Measurements from ENCODE around the gene ADAM12.

Gene ADAM12

GRCh38 chr10:126147866-126148587, 240.2 kb downstream of the ADAM12 start:
- no peak for DNase-seq (ENCODE audit: low read depth)
- no peak for TF ChIP-seq CTCF (IDR thresholded peaks at IDR 0.05; ENCODE audit: control insufficient read depth, extremely low read depth, insufficient read depth)
- no peak overlapping the region for H3K4me3 ChIP-seq (ENCODE audit: low read depth, low read length)

DNA sequence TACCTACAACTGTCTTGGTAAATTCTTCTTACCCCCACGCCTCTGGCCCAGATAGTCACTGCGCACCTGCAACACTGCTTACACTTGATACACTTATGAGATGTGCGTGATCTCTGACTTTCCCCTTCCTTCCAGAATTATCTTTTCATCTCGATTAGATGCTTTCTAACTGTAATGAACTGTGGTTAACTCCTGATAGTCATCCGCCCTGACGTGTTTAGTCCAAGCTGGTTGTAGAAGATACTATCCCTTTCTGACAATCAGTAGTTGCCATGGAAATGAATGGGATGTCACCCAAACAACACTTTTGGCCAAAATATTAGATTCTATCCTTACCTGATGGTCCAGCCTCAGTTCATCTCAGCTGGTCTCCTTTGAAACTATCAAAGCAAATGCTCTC, 241.5 kb downstream of the ADAM12 start:
- DNase-seq (ENCODE audit: low read depth): no peak
- no peak for TF ChIP-seq CTCF (IDR thresholded peaks at IDR 0.05; ENCODE audit: control insufficient read depth, extremely low read depth, insufficient read depth)
- no peak overlapping the region for H3K4me3 ChIP-seq (ENCODE audit: low read depth, low read length)

GRCh38 chr10:126143117-126143516, 245.2 kb downstream of the ADAM12 start:
- DNase-seq (ENCODE audit: low read depth): no peak
- H3K4me3 ChIP-seq (ENCODE audit: low read depth, low read length): no peak overlapping the region
- TF ChIP-seq CTCF (IDR thresholded peaks at IDR 0.05; ENCODE audit: control insufficient read depth, extremely low read depth, insufficient read depth): no peak

DNA sequence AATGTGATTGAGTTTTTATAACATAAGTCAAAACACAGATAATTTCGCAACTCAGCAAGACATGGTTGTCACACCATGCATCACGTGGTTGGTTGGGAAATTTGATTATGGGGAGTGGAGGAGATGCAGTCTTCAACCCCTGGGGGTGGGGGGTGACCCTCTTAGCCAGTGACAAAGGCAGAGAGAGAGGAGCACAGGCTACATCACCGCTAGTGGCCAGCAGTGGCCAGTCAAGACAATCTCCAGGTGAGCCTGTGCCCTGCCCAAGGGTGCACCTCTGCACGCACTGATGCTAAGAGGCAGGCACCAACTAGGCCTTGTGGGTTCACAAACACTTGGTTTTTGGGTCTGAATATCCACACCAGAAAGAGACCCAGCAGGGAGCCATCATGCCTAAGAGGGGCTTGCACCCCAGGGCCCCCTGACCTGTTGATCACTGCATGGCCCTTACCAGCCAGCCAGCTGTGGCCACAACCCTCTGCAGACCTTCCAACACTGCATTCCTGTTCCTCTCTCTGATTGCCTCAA, 247.5 kb downstream of the ADAM12 start:
- DNase-seq (ENCODE audit: low read depth): no peak
- TF ChIP-seq CTCF (IDR thresholded peaks at IDR 0.05; ENCODE audit: control insufficient read depth, extremely low read depth, insufficient read depth): no peak

DNA sequence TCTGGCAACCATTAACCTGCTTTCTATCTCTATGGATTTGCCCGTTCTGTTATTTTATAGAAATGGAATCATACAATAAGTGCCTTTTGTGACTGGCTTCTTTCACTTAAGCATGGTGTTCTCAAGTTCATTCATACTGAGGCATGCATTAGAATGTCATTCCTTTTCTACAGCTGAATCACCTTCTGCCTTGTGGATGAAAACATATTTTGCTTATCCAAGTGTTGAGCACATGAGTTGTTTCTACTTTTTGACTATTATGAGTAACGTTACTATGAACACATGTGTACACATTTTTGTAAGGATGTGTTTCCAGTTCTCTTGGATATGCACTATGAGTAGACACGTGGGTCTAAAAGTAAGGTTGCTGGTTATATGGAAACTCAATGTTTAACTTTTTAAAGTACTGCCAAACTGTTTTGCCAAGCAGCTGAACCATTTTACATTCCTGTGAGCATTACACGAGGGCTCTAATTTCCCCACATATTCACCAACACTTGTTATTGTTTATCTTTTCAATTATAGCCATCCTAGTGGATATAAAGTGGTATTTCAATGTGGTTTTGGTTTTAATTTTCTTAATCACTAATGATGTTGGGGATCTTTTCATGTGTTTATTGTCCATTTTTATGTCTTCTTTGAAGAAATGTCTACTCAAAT, 250.6 kb downstream of the ADAM12 start:
- no peak overlapping the region for H3K4me3 ChIP-seq (ENCODE audit: low read depth, low read length)
- TF ChIP-seq CTCF (IDR thresholded peaks at IDR 0.05; ENCODE audit: control insufficient read depth, extremely low read depth, insufficient read depth): no peak
- no peak for DNase-seq (ENCODE audit: low read depth)

More for the DNA sequence above, 247.5 kb downstream of the ADAM12 start:
- H3K4me3 ChIP-seq (ENCODE audit: low read depth, low read length): no peak overlapping the region

DNA sequence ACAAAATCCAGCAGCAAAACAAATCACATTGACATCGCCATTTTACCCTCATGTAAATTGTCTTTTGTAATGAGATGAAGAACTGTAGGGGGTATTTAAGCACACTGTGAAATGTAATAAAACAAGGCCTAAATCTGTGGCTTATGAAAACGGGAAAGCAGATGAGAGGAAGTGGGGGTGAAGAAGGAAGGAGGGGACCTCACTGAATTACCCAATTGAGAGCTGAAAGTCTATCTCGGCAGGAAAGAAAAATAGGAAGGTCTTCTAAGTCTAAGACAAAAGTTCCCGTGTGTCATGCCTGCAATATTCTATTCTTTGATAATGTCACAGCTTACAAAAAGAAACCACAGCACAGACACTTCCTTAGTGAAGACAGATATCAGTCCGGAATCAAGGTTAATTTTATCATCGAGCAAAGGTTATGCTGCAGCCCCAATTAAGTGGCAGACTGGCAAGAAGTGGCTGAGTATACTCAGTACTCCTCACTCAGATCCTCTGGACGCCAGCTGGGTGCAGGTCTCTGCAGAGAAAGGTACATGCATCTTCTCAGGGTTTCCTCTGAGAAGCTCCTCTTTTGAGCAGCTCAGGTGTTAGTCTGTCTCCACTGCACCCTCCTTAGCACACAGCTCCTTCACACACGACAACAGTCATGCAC, 252.2 kb downstream of the ADAM12 start:
- no peak for TF ChIP-seq CTCF (IDR thresholded peaks at IDR 0.05; ENCODE audit: control insufficient read depth, extremely low read depth, insufficient read depth)
- no peak for DNase-seq (ENCODE audit: low read depth)
- H3K4me3 ChIP-seq (ENCODE audit: low read depth, low read length): no peak overlapping the region

Data from LNCaP clone FGC (cell line).